IMR-90 (cell line): ENCODE results near the gene KLHL29. TPM values are rescaled to one million over a fixed set of nuclear protein-coding genes. Genes with fewer than 3 reads are reported as not detected.
A peak's percentile ranks its signal among the peaks of the same experiment; 100 is the strongest.

Experiments
- ATAC-seq: fragments of 200-7000 bp; cut with Tn5 transposase; 2 replicates; pipeline ENCODE4 v1.9.1; 2020; ENCODE audit warnings: low read depth, mild to moderate bottlenecking, moderate library complexity
- BruUV-seq: library from RNA; stranded (reverse); fragments of 400-500 nt; replicated peaks from 2 replicates; lab custom pipeline; 2021; lab: Mats Ljungman, UMichigan
- CTCF ChIA-PET: fragments of 300-600 bp; formaldehyde crosslinking; extraction: SDS; loops from one replicate; lab custom pipeline; 2021; ENCODE audit warnings: antibody characterized with exemption; lab: Yijun Ruan, JAX
- POLR2A ChIA-PET: fragments of 300-600 bp; sonication (Branson Sonifier 250); formaldehyde crosslinking; loops from one replicate; lab custom pipeline; 2022; ENCODE audit warnings: antibody characterized with exemption; ENCODE audit not compliant: unreplicated experiment; lab: Charles Lee
- DNase-seq: peaks from one replicate; pipeline ENCODE4 v3.0.0; 2013
- H2AFZ ChIP-seq: replicated peaks from 2 replicates; pipeline ENCODE3; 2013; ENCODE audit warnings: low read length, mild to moderate bottlenecking; ENCODE audit not compliant: poor library complexity
- H2AK5ac ChIP-seq: 2 replicates; pipeline ENCODE4 v1.6.1; 2013; ENCODE audit warnings: low read depth, low read length, inconsistent platforms
- H2AK9ac ChIP-seq: replicated peaks from 2 replicates; pipeline ENCODE3; 2013; ENCODE audit warnings: mild to moderate bottlenecking, low read depth, low read length, moderate library complexity; ENCODE audit not compliant: poor library complexity
- H2BK120ac ChIP-seq: 2 replicates; pipeline ENCODE4 v1.6.1; 2013; ENCODE audit warnings: low read depth, low read length, inconsistent platforms
- H2BK15ac ChIP-seq: 3 replicates; pipeline ENCODE4 v1.6.1; 2013; ENCODE audit warnings: low read depth, low read length, inconsistent platforms
- H2BK20ac ChIP-seq: 2 replicates; pipeline ENCODE4 v1.6.1; 2013; ENCODE audit warnings: low read depth, mild to moderate bottlenecking, inconsistent platforms, low read length, moderate library complexity
- H2BK5ac ChIP-seq: 2 replicates; pipeline ENCODE4 v1.6.1; 2013; ENCODE audit warnings: mild to moderate bottlenecking, low read depth, low read length, inconsistent platforms; ENCODE audit not compliant: poor library complexity, severe bottlenecking
- H3K14ac ChIP-seq: replicated peaks from 2 replicates; pipeline ENCODE4 v1.6.1; 2013; ENCODE audit warnings: low read depth, low read length, inconsistent platforms
- H3K18ac ChIP-seq: 2 replicates; pipeline ENCODE4 v1.6.1; 2013; ENCODE audit warnings: low read depth, low read length, control low read depth
- H3K23ac ChIP-seq: 2 replicates; pipeline ENCODE4 v1.6.1; 2013; ENCODE audit warnings: low read depth, low read length, inconsistent platforms
- H3K27ac ChIP-seq: 2 replicates; pipeline ENCODE4 v1.5.1; 2013; ENCODE audit warnings: mild to moderate bottlenecking, control low read depth, low read length; ENCODE audit not compliant: insufficient read depth
- H3K27me3 ChIP-seq: 2 replicates; pipeline ENCODE4 v1.6.1; 2013; ENCODE audit warnings: low read length; ENCODE audit not compliant: control insufficient read depth, insufficient read depth
- H3K36me3 ChIP-seq: 2 replicates; pipeline ENCODE4 v1.6.1; 2013; ENCODE audit warnings: low read length, mixed read lengths; ENCODE audit not compliant: control insufficient read depth, insufficient read depth
- H3K4ac ChIP-seq: 2 replicates; pipeline ENCODE4 v1.6.1; 2013; ENCODE audit warnings: low read depth, low read length, inconsistent platforms
- H3K4me1 ChIP-seq: 2 replicates; pipeline ENCODE4 v1.6.1; 2013; ENCODE audit warnings: low read length, mixed read lengths; ENCODE audit not compliant: control insufficient read depth, insufficient read depth
- H3K4me2 ChIP-seq: 2 replicates; pipeline ENCODE4 v1.6.1; 2013; ENCODE audit warnings: low read depth, mild to moderate bottlenecking, control low read depth, low read length, moderate library complexity
- H3K4me3 ChIP-seq: 2 replicates; pipeline ENCODE4 v1.5.1; 2013; ENCODE audit warnings: low read depth, mild to moderate bottlenecking, control low read depth, low read length, moderate library complexity; ENCODE audit not compliant: insufficient read depth
- H3K56ac ChIP-seq: 2 replicates; pipeline ENCODE4 v1.6.1; 2013; ENCODE audit warnings: low read length, inconsistent platforms; ENCODE audit not compliant: insufficient read depth; ENCODE audit errors: extremely low read depth
- H3K79me1 ChIP-seq, 2 experiments: 2 replicates each; pipeline ENCODE4 v1.6.1; 2013; ENCODE audit warnings: low read length in 2 of 2, inconsistent platforms in 1 of 2, low read depth in 1 of 2
- H3K9ac ChIP-seq: 2 replicates; pipeline ENCODE4 v1.6.1; 2013; ENCODE audit warnings: low read depth, low read length, control low read depth
- H3K9me1 ChIP-seq: 2 replicates; pipeline ENCODE4 v1.6.1; 2013; ENCODE audit warnings: low read length, inconsistent platforms; ENCODE audit not compliant: insufficient read depth
- H3K9me3 ChIP-seq: 2 replicates; pipeline ENCODE4 v1.6.1; 2013; ENCODE audit warnings: low read length; ENCODE audit not compliant: control insufficient read depth, insufficient read depth
- H4K20me1 ChIP-seq: 2 replicates; pipeline ENCODE4 v1.6.1; 2013; ENCODE audit warnings: low read length, inconsistent platforms; ENCODE audit not compliant: insufficient read depth
- H4K5ac ChIP-seq: 2 replicates; pipeline ENCODE4 v1.6.1; 2013; ENCODE audit warnings: mild to moderate bottlenecking, low read depth, low read length, control low read depth
- H4K8ac ChIP-seq, 2 experiments: 2 replicates each; pipeline ENCODE4 v1.6.1; 2013; ENCODE audit warnings: low read depth in 2 of 2, low read length in 2 of 2, control low read depth in 1 of 2, inconsistent platforms in 1 of 2
- H4K91ac ChIP-seq: 2 replicates; pipeline ENCODE4 v1.6.1; 2013; ENCODE audit warnings: low read depth, low read length, inconsistent platforms; ENCODE audit not compliant: insufficient read depth
- FOS ChIP-seq: fragments of 150-350 bp; IDR thresholded peaks from 2 replicates; pipeline ENCODE4 v1.6.1; 2016; ENCODE audit warnings: low read depth, low read length
- MXI1 ChIP-seq: IDR thresholded peaks from 2 replicates; pipeline ENCODE4 v1.6.1; 2012; ENCODE audit warnings: low read depth, mild to moderate bottlenecking, low read length, moderate library complexity, borderline replicate concordance
- NFE2L2 ChIP-seq: fragments of 150-350 bp; IDR thresholded peaks from 2 replicates; pipeline ENCODE4 v1.6.1; 2016; ENCODE audit warnings: low read depth, mild to moderate bottlenecking, low read length
- POLR2A ChIP-seq: IDR thresholded peaks from 2 replicates; pipeline ENCODE4 v1.6.1; 2012; ENCODE audit warnings: mild to moderate bottlenecking, low read depth, low read length
- RAD21 ChIP-seq: IDR thresholded peaks from 2 replicates; pipeline ENCODE4 v1.6.1; 2012; ENCODE audit warnings: low read length, improper control_type of control experiment
- RCOR1 ChIP-seq: IDR thresholded peaks from 2 replicates; pipeline ENCODE4 v1.6.1; 2012; ENCODE audit warnings: mild to moderate bottlenecking, low read length, improper control_type of control experiment; ENCODE audit not compliant: insufficient replicate concordance
- RFX5 ChIP-seq: IDR thresholded peaks from 2 replicates; pipeline ENCODE4 v1.8.0; 2012; ENCODE audit warnings: low read depth, mild to moderate bottlenecking, low read length, moderate library complexity
- SMC3 ChIP-seq: fragments of 150-350 bp; IDR thresholded peaks from 2 replicates; pipeline ENCODE4 v1.6.1; 2016; ENCODE audit warnings: low read depth, mild to moderate bottlenecking, antibody characterized with exemption, low read length, moderate library complexity
- USF2 ChIP-seq: fragments of 150-350 bp; IDR thresholded peaks from 2 replicates; pipeline ENCODE4 v1.6.1; 2017; ENCODE audit warnings: mild to moderate bottlenecking, antibody characterized with exemption, low read length, low read depth
- WGBS, 2 experiments: methylation state at CpG; one replicate each; pipeline versions ENCODE4 v1.1.5 to v1.1.7; 2013; ENCODE audit warnings: missing lambda C conversion rate in 2 of 2; ENCODE audit not compliant: insufficient read length in 1 of 2; ENCODE audit errors: extremely low coverage in 2 of 2; 5-methylcytosine and 5-hydroxymethylcytosine counted together
- dilution Hi-C: fragments of 300-500 bp; cut with HindIII; formaldehyde crosslinking; loops from one replicate; pipeline ENCODE4 v1.14.3; 2018; ENCODE audit warnings: low sequenced_read_pairs; ENCODE audit not compliant: unreplicated experiment
- in situ Hi-C: fragments of 300-500 bp; cut with MboI; formaldehyde crosslinking; loops from 3 replicates; pipeline ENCODE4 v1.14.3; 2019; ENCODE audit warnings: low sequenced_read_pairs, inconsistent platforms, mixed read lengths
- intact Hi-C: fragments of 100-400 bp; cut with micrococcal nuclease; formaldehyde crosslinking; loops from 2 replicates; pipeline ENCODE4 v1.10.0; 2022
- polyA plus RNA-seq, 3 experiments: library from polyadenylated mRNA; depleted of rRNA; stranded (reverse); fragments of >200 nt; gene quantifications; 2 replicates each; pipeline ENCODE4 v1.2.3, GENCODE V29; 2012; ENCODE audit warnings: low replicate concordance in 1 of 3
- total RNA-seq: library from RNA; depleted of rRNA; stranded (reverse); fragments of >200 nt; gene quantifications from 2 replicates; pipeline ENCODE4 v1.2.3, GENCODE V29; 2012

KLHL29 gene
- total and polyA plus RNA-seq, 2 of the 4 experiments (the other 2 are of a cell fraction), result 2.0 to 8.0 TPM

- TF ChIP-seq RAD21 (no peak), RFX5 (no peak)
Measured at GRCh38 chr2:23654756-23655155, 269.8 kb downstream of the KLHL29 start (continued).

- no peak overlapping the region for H4K5ac ChIP-seq
- in situ Hi-C loops, result no loop called here
- no peaks in the 10 kb centered on the region for H3K27me3 ChIP-seq
- CTCF ChIA-PET, result interaction anchor here (0.6 kb wide), 1 partner anchor 12 kb away, joined by 3 read pairs; no protein-coding TSS in a partner anchor
- H3K4me3 ChIP-seq, result no peak overlapping the region
- no peak overlapping the region for H3K4ac ChIP-seq
- no peak overlapping the region for H4K8ac ChIP-seq
- no peak overlapping the region for H3K56ac ChIP-seq
- no peak overlapping the region for H2BK15ac ChIP-seq
- H2AK5ac ChIP-seq, result no peak overlapping the region
- intact Hi-C loops, result no loop called here
- H2BK120ac ChIP-seq, result no peak overlapping the region; the same call in 1 of the 2 replicates
- H3K27ac ChIP-seq, result no peak overlapping the region
- H2AFZ ChIP-seq, result no peak overlapping the region
- no peak overlapping the region for H4K91ac ChIP-seq
- H4K20me1 ChIP-seq, result 0 out of 2 replicates have a peak, but pooled peaks cover 6% of the 10 kb centered on the region
- POLR2A ChIA-PET, result no interaction called here
- no peak overlapping the region for H3K4me2 ChIP-seq
- no peak overlapping the region for H3K14ac ChIP-seq
- ATAC-seq, result peak; percentile 67
- TF ChIP-seq RFX5 (no peak), POLR2A (no peak), USF2 (no peak), MXI1 (no peak; the same call in 1 of the 2 replicates), NFE2L2 (no peak), RCOR1 (no peak), SMC3 (no peak), FOS (no peak)
- H3K23ac ChIP-seq, result no peak overlapping the region
- H3K9me1 ChIP-seq, result peaks cover 7% of the 10 kb centered on the region
- peak; percentile 18 for DNase-seq
- H3K36me3 ChIP-seq, result peaks cover 5% of the 10 kb centered on the region; the same call in 1 of the 2 replicates
- H2BK20ac ChIP-seq, result no peak overlapping the region
- H3K9me3 ChIP-seq, result no peaks in the 10 kb centered on the region
- H3K4me1 ChIP-seq, result peaks cover 2% of the 10 kb centered on the region; the same call in 1 of the 2 replicates
- H2BK5ac ChIP-seq, result no peak overlapping the region
- H3K79me1 ChIP-seq, result no peaks in the 10 kb centered on the region
- WGBS, 2 experiments, result 40% methylated on average over 11 of the region's 19 CpGs; no CpG with 5 or more reads in 1 of the 2 experiments
- no peak overlapping the region for H3K9ac ChIP-seq
- no TSS peak for BruUV-seq
- no peak overlapping the region for H2AK9ac ChIP-seq
- dilution Hi-C loops, result no loop called here
- H3K18ac ChIP-seq, result no peak overlapping the region
Measured at GRCh38 chr2:23655934-23656596, 271.1 kb downstream of the KLHL29 start.
